CD8-positive, alpha-beta memory T cell (primary cell): ENCODE data around the gene SH3RF1. TPM values are rescaled to one million over a fixed set of nuclear protein-coding genes. Genes with fewer than 3 reads are reported as not detected.

ENCODE experiments used
- CTCF ChIA-PET: fragments of 350-600 bp; sonication (Branson Sonifier 250); formaldehyde crosslinking; loops from one replicate; lab custom pipeline; 2021; ENCODE audit warnings: antibody characterized with exemption; lab: Charles Lee
- POLR2A ChIA-PET: fragments of 350-600 bp; sonication (Branson Sonifier 250); formaldehyde crosslinking; loops from one replicate; lab custom pipeline; 2021; ENCODE audit warnings: antibody characterized with exemption; lab: Charles Lee
- DNase-seq, 5 donors: peaks; one replicate each; pipeline versions ENCODE4 v3.0.0 to v3.0.0-alpha.2; 2020 to 2022; ENCODE audit warnings: mixed read lengths in 1 of 5
- H3K27ac ChIP-seq: one replicate; pipeline ENCODE4 v1.7.0; 2013; ENCODE audit warnings: low read depth, mild to moderate bottlenecking, low read length, moderate library complexity
- H3K27me3 ChIP-seq: 2 replicates; pipeline ENCODE4 v1.7.0; 2013; ENCODE audit warnings: low read length, mild to moderate bottlenecking; ENCODE audit not compliant: insufficient read depth, poor library complexity, severe bottlenecking
- H3K36me3 ChIP-seq: 2 replicates; pipeline ENCODE4 v1.7.0; 2013; ENCODE audit warnings: mild to moderate bottlenecking, low read length, moderate library complexity; ENCODE audit not compliant: insufficient read depth
- H3K4me1 ChIP-seq: 2 replicates; pipeline ENCODE4 v1.7.0; 2013; ENCODE audit warnings: mild to moderate bottlenecking, low read length, moderate library complexity; ENCODE audit not compliant: insufficient read depth
- H3K4me3 ChIP-seq: 2 replicates; pipeline ENCODE4 v1.7.0; 2013; ENCODE audit warnings: mild to moderate bottlenecking, low read length
- H3K9me3 ChIP-seq: 2 replicates; pipeline ENCODE4 v1.7.0; 2013; ENCODE audit warnings: mild to moderate bottlenecking, low read length
- H3K27ac Mint-ChIP-seq, 8 donors: one replicate each; pipeline ENCODE4 v1.8.0; 2020 to 2021; ENCODE audit warnings: mixed read lengths in 8 of 8, mild to moderate bottlenecking in 6 of 8, inconsistent platforms in 3 of 8, moderate library complexity in 3 of 8
- H3K27me3 Mint-ChIP-seq, 2 donors: one replicate each; pipeline ENCODE4 v1.8.0; 2020 to 2021; ENCODE audit warnings: mixed read lengths in 2 of 2, mild to moderate bottlenecking in 1 of 2, moderate library complexity in 1 of 2
- H3K36me3 Mint-ChIP-seq, 3 donors: one replicate each; pipeline ENCODE4 v1.8.0; 2020 to 2021; ENCODE audit warnings: mixed read lengths in 3 of 3, inconsistent platforms in 1 of 3, mild to moderate bottlenecking in 1 of 3
- H3K4me1 Mint-ChIP-seq, 3 donors: one replicate each; pipeline ENCODE4 v1.8.0; 2020 to 2021; ENCODE audit warnings: mixed read lengths in 3 of 3, inconsistent platforms in 1 of 3, mild to moderate bottlenecking in 1 of 3
- H3K4me3 Mint-ChIP-seq, 7 donors: one replicate each; pipeline ENCODE4 v1.8.0; 2020 to 2021; ENCODE audit warnings: mixed read lengths in 7 of 7, mild to moderate bottlenecking in 6 of 7, moderate library complexity in 4 of 7, inconsistent platforms in 2 of 7
- H3K9me3 Mint-ChIP-seq, 5 donors: one replicate each; pipeline ENCODE4 v1.8.0; 2020 to 2022; ENCODE audit warnings: mixed read lengths in 5 of 5, mild to moderate bottlenecking in 3 of 5, moderate library complexity in 2 of 5, inconsistent platforms in 1 of 5
- polyA plus RNA-seq: library from polyadenylated mRNA; unstranded; fragments of 300-500 nt; fragmentation: Illumina TruSeq; gene quantifications from one replicate; pipeline ENCODE4 v1.2.3, GENCODE V29; 2021
- total RNA-seq, 2 experiments: library from RNA; stranded (reverse); gene quantifications; one replicate each; pipeline ENCODE4 v1.2.3, GENCODE V29; 2021

Gene SH3RF1
- total and polyA plus RNA-seq, 3 experiments from 2014 or later, result 1.1 to 1.4 TPM; not detected in 1

DNA sequence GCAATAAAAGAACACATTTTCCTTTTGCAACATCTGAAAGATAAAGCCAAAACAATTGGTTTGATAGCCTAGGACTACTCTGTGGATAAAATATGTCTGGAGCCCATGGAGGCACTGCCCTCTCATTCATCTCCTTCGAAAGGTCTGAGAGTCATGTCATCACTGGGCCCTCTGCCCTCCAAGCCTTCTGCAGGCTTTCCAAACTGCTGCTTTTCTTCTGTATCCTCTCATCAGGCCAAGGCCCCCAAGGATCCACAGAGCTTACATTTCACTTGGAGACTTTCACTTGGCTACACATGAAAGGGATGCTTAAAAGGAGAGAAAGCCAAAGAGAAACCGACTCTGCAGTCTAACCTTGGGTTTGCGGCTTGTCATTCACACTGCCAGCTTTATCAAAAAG, 109.9 kb downstream of the SH3RF1 start:
- no peak overlapping the region for H3K4me3 ChIP-seq
- H3K27me3 Mint-ChIP-seq, result peaks cover 2 to 40% of the 10 kb centered on the region in 2 donors
- no peak for DNase-seq
- H3K36me3 Mint-ChIP-seq, result no peaks in the 10 kb centered on the region
- H3K4me3 Mint-ChIP-seq, result no peak overlapping the region
- POLR2A ChIA-PET, result no interaction called here
- H3K27ac Mint-ChIP-seq, result no peak overlapping the region
- H3K27me3 ChIP-seq, result no peaks in the 10 kb centered on the region
- H3K9me3 ChIP-seq, result no peaks in the 10 kb centered on the region
- no peak overlapping the region for H3K27ac ChIP-seq
- H3K4me1 Mint-ChIP-seq, result no peaks in the 10 kb centered on the region
- CTCF ChIA-PET, result interaction anchor here (1.1 kb wide), 1 partner anchor 237 kb away, joined by 3 read pairs; no protein-coding TSS in a partner anchor
- no peaks in the 10 kb centered on the region for H3K4me1 ChIP-seq
- H3K36me3 ChIP-seq, result no peaks in the 10 kb centered on the region
- H3K9me3 Mint-ChIP-seq, result no peaks in the 10 kb centered on the region

DNA sequence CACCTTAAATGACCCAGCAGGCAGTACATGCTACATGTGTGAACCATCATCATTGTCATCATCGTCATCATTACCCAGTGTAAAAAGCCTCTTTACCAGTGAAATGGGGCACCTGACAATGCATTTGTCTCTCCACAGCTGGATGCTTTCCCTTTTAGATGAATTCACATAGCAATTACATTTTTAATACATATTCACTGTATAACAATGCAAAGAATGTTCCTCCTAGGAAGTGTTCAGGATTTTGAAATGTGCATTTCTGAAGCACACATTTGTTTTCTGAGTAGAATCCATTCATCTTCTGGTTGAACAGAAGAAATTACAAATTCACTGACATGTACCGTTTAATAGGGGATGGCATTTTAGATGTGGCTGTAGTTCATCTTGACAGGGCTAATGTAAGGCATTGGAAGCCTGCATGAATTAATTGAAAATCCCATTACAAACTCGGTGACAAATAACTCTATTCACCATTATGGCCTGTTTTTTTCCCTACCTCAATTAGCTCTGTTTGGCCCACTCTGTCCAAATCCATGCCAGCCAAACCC, 111.1 kb downstream of the SH3RF1 start:
- Mint-ChIP-seq H3K36me3 (no peaks in the 10 kb centered on the region), H3K27ac (no peak overlapping the region), H3K9me3 (no peaks in the 10 kb centered on the region), H3K27me3 (peaks cover 2 to 42% of the 10 kb centered on the region in 2 donors), H3K4me3 (no peak overlapping the region), H3K4me1 (no peaks in the 10 kb centered on the region)
- no peaks in the 10 kb centered on the region for H3K27me3 ChIP-seq
- no peak overlapping the region for H3K27ac ChIP-seq
- H3K36me3 ChIP-seq, result no peaks in the 10 kb centered on the region
- H3K9me3 ChIP-seq, result no peaks in the 10 kb centered on the region
- ChIA-PET POLR2A (no interaction called here), CTCF (interaction anchor here (1.1 kb wide), 1 partner anchor 236 kb away, joined by 3 read pairs; no protein-coding TSS in a partner anchor)
- DNase-seq, result no peak
- no peak overlapping the region for H3K4me3 ChIP-seq
- H3K4me1 ChIP-seq, result no peaks in the 10 kb centered on the region

DNA sequence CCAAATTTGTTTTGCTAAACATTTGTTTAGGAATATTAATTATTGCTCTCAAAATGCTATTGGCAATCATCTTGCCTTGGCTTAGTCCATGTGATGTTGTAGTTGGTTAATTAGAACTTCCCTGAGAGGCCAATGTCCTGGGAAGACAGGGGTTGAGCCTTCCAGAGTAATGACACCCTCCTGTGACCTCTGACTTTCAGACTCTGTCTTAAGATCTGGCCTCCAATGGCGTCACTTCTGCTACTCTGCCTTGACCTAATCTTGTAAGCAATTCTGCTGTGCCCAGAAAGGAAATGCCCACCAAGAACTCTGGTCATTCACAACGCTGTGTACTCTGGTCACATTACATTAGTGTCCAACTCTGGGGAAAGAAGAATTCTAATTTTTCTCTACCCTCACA, 111.9 kb downstream of the SH3RF1 start:
- Histone ChIP-seq H3K9me3 (no peaks in the 10 kb centered on the region), H3K27ac (no peak overlapping the region), H3K4me1 (no peaks in the 10 kb centered on the region), H3K27me3 (no peaks in the 10 kb centered on the region), H3K36me3 (no peaks in the 10 kb centered on the region), H3K4me3 (no peak overlapping the region)
- Mint-ChIP-seq H3K4me1 (no peaks in the 10 kb centered on the region), H3K36me3 (no peaks in the 10 kb centered on the region), H3K4me3 (no peak overlapping the region), H3K9me3 (no peaks in the 10 kb centered on the region), H3K27me3 (peaks cover 2 to 42% of the 10 kb centered on the region in 2 donors), H3K27ac (no peak overlapping the region)
- ChIA-PET CTCF (no interaction called here), POLR2A (no interaction called here)
- no peak for DNase-seq

DNA sequence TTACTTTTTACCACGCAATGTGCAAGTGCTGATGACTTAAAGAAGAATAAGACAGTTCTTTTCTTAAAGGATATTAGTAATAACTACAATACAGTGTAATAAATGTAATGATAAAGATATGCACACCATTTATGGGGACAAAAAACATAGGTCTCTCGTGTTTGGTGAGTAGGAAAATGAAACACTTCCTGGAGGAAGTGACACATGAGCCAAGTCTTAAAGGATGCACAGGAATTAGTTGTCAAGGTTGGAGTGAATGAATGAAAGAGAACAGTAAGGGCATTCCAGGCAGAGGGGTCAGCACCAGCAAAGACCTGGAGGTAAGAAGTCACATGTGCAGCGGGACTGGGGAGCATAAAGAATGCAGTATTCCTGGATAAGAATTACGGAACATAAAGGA, 112.7 kb downstream of the SH3RF1 start:
- Histone ChIP-seq H3K27ac (no peak overlapping the region), H3K9me3 (no peaks in the 10 kb centered on the region), H3K4me3 (no peak overlapping the region), H3K36me3 (no peaks in the 10 kb centered on the region), H3K27me3 (no peaks in the 10 kb centered on the region), H3K4me1 (no peaks in the 10 kb centered on the region)
- H3K36me3 Mint-ChIP-seq, result no peaks in the 10 kb centered on the region
- H3K4me1 Mint-ChIP-seq, result no peaks in the 10 kb centered on the region
- H3K27me3 Mint-ChIP-seq, result peaks cover 2 to 38% of the 10 kb centered on the region in 2 donors
- POLR2A ChIA-PET, result no interaction called here
- DNase-seq, result no peak
- no peaks in the 10 kb centered on the region for H3K9me3 Mint-ChIP-seq
- H3K4me3 Mint-ChIP-seq, result no peak overlapping the region
- CTCF ChIA-PET, result no interaction called here
- H3K27ac Mint-ChIP-seq, result no peak overlapping the region

DNA sequence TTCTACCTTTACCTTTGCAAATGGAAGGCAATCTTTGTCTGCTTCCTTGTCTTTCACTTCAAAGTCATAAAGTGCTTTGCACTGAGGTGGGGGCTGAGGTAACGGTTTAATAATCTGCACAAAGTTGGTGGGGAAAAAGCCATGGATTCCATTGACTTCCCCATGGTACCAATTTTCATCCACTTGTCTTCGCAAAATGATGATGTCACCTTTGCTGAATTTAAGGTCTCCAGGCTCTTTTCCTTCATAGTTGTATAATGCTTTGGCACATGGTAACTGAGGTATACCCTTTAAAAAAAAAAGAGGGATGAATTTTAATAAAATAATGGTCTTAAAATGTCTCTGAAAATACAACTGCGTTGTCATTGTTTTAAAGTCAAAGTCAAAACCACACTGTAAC, 114.4 kb downstream of the SH3RF1 start:
- H3K9me3 ChIP-seq, result no peaks in the 10 kb centered on the region
- no peak for DNase-seq
- H3K27ac ChIP-seq, result no peak overlapping the region
- no peak overlapping the region for H3K4me3 Mint-ChIP-seq
- CTCF ChIA-PET, result no interaction called here
- H3K4me1 Mint-ChIP-seq, result no peaks in the 10 kb centered on the region
- no peaks in the 10 kb centered on the region for H3K4me1 ChIP-seq
- H3K36me3 ChIP-seq, result no peaks in the 10 kb centered on the region
- H3K36me3 Mint-ChIP-seq, result no peaks in the 10 kb centered on the region
- POLR2A ChIA-PET, result no interaction called here
- H3K27me3 Mint-ChIP-seq, result peaks cover 2 to 27% of the 10 kb centered on the region in 2 donors
- no peak overlapping the region for H3K27ac Mint-ChIP-seq
- no peaks in the 10 kb centered on the region for H3K27me3 ChIP-seq
- no peaks in the 10 kb centered on the region for H3K9me3 Mint-ChIP-seq
- no peak overlapping the region for H3K4me3 ChIP-seq

DNA sequence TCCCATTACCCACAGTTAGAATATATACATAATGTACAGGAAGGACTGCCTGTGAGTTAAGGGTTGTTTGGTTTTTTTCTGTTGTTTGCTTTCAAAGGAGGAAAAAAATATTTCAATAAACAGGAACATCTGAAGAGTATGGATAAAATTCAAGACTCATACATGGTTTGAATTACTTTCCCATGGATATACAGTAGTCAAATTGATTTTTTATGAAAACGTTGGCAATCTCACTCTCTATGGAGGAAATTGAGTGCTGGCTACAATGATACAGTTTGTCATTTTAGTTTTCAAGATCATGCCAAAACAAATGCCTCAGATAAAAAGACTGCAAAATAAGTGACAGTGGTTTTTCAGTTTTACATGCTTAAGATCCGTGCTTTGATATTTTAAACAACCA, 116.6 kb downstream of the SH3RF1 start:
- H3K27me3 Mint-ChIP-seq, result peaks cover 2 to 23% of the 10 kb centered on the region in 2 donors
- DNase-seq, result no peak
- ChIA-PET CTCF (no interaction called here), POLR2A (no interaction called here)
- H3K4me1 Mint-ChIP-seq, result no peaks in the 10 kb centered on the region
- H3K36me3 Mint-ChIP-seq, result no peaks in the 10 kb centered on the region
- no peak overlapping the region for H3K27ac Mint-ChIP-seq
- Histone ChIP-seq H3K4me3 (no peak overlapping the region), H3K4me1 (no peaks in the 10 kb centered on the region), H3K9me3 (no peaks in the 10 kb centered on the region), H3K27ac (no peak overlapping the region), H3K36me3 (no peaks in the 10 kb centered on the region), H3K27me3 (no peaks in the 10 kb centered on the region)
- H3K4me3 Mint-ChIP-seq, result no peak overlapping the region
- H3K9me3 Mint-ChIP-seq, result no peaks in the 10 kb centered on the region

DNA sequence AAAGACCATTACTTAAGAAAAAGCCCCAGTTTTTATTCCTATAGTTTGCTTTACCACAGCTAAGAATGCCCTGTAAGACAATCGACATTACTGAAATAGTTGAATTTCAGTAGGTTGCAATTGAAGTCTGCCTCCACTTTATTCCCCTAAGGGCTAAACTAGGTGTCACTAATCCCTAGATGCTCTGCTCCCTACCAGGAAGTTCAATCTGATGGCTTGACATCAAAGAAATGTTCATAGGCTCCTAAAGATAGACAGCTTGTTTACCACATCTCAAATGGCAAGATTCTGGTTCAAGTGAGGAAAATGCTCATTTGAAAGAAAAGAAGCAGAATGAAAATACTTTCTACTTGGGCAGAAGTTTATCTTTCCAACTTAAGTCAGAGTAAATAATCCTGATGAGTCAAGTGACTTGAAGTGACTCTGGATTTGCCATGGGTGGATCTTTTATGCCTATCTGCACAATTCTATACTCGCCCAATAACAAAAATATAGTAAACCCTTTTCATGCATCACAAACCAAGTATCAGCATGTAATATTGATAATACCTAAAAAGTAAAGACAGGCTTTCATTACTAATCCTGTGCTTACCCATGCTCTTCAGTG, 117.2 kb downstream of the SH3RF1 start:
- ChIA-PET CTCF (no interaction called here), POLR2A (no interaction called here)
- Histone ChIP-seq H3K36me3 (no peaks in the 10 kb centered on the region), H3K27ac (no peak overlapping the region), H3K4me3 (no peak overlapping the region), H3K9me3 (no peaks in the 10 kb centered on the region), H3K27me3 (no peaks in the 10 kb centered on the region), H3K4me1 (no peaks in the 10 kb centered on the region)
- H3K9me3 Mint-ChIP-seq, result no peaks in the 10 kb centered on the region
- H3K4me1 Mint-ChIP-seq, result no peaks in the 10 kb centered on the region
- H3K4me3 Mint-ChIP-seq, result no peak overlapping the region
- no peak overlapping the region for H3K27ac Mint-ChIP-seq
- H3K36me3 Mint-ChIP-seq, result no peaks in the 10 kb centered on the region
- DNase-seq, result no peak
- H3K27me3 Mint-ChIP-seq, result peaks cover 2 to 23% of the 10 kb centered on the region in 2 donors

DNA sequence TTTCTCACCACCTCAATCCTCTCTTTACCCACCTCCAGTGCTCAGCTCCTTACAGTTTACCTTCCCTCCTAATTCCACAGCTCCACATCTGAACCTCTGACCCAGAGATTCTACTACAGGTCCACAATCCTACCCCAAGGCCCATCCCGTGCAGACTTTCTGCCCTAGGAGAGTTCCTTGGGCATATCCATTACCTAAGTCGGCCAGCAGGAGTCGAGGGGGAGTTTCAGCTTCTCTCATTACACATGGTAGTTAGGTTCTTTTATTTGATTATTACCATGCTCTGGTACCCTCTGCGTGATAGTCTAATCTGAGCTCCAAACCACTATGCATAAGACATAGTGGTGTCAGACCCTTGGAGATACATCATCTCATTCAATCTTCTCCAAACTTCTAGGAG, 117.9 kb downstream of the SH3RF1 start:
- no peaks in the 10 kb centered on the region for H3K36me3 Mint-ChIP-seq
- H3K4me3 Mint-ChIP-seq, result no peak overlapping the region
- ChIA-PET CTCF (no interaction called here), POLR2A (no interaction called here)
- no peak overlapping the region for H3K27ac Mint-ChIP-seq
- Histone ChIP-seq H3K9me3 (no peaks in the 10 kb centered on the region), H3K27me3 (no peaks in the 10 kb centered on the region), H3K27ac (no peak overlapping the region), H3K4me3 (no peak overlapping the region), H3K36me3 (no peaks in the 10 kb centered on the region), H3K4me1 (no peaks in the 10 kb centered on the region)
- no peaks in the 10 kb centered on the region for H3K9me3 Mint-ChIP-seq
- no peaks in the 10 kb centered on the region for H3K4me1 Mint-ChIP-seq
- DNase-seq, result no peak
- peaks cover 0 to 19% of the 10 kb centered on the region in 2 donors for H3K27me3 Mint-ChIP-seq
